ENCODE measurements around the gene BAIAP2. TPM values are rescaled to one million over a fixed set of nuclear protein-coding genes. Genes with fewer than 3 reads are reported as not detected.

BAIAP2 gene
- total RNA-seq, 1 experiment from 2014 or later = 67.0 TPM

- H3K4me3 Mint-ChIP-seq (ENCODE audit: unreplicated experiment) = no peak overlapping the region
- no peaks in the 10 kb centered on the region for H3K27me3 Mint-ChIP-seq (ENCODE audit: insufficient read depth, unreplicated experiment)
- H3K4me1 Mint-ChIP-seq (ENCODE audit: insufficient read depth, unreplicated experiment) = peaks cover 52% of the 10 kb centered on the region
- intact Hi-C loops (cut with micrococcal nuclease) = no loop called here
- ChIA-PET CTCF (interaction anchor here (0.5 to 1.8 kb wide), 2 partner anchors 51 to 255 kb away, joined by 3 to 10 read pairs; no protein-coding TSS in a partner anchor), POLR2A (interaction anchor here (3.4 to 4.7 kb wide), 3 partner anchors 10 to 49 kb away, joined by 19 to 34 read pairs (median 23); partner anchors contain the start of gene BAIAP2)
- H3K9me3 Mint-ChIP-seq (ENCODE audit: unreplicated experiment) = no peaks in the 10 kb centered on the region
- peak overlapping the region; percentile 37 for H3K27ac Mint-ChIP-seq (ENCODE audit: low read depth, unreplicated experiment)
- no peak for DNase-seq (ENCODE audit: unreplicated experiment)
- peaks cover 13% of the 10 kb centered on the region for H3K36me3 Mint-ChIP-seq (ENCODE audit: insufficient read depth, unreplicated experiment)
- TF ChIP-seq, protein P1, sequence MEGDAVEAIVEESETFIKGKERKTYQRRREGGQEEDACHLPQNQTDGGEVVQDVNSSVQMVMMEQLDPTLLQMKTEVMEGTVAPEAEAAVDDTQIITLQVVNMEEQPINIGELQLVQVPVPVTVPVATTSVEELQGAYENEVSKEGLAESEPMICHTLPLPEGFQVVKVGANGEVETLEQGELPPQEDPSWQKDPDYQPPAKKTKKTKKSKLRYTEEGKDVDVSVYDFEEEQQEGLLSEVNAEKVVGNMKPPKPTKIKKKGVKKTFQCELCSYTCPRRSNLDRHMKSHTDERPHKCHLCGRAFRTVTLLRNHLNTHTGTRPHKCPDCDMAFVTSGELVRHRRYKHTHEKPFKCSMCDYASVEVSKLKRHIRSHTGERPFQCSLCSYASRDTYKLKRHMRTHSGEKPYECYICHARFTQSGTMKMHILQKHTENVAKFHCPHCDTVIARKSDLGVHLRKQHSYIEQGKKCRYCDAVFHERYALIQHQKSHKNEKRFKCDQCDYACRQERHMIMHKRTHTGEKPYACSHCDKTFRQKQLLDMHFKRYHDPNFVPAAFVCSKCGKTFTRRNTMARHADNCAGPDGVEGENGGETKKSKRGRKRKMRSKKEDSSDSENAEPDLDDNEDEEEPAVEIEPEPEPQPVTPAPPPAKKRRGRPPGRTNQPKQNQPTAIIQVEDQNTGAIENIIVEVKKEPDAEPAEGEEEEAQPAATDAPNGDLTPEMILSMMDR (IDR thresholded peaks at IDR 0.05; ENCODE audit: unreplicated experiment) = no peak
- no TSS peak for BruUV-seq (replicated peaks)
Observed at GRCh38 chr17:81046132-81046769, 11.3 kb downstream of the BAIAP2 start.

DNA sequence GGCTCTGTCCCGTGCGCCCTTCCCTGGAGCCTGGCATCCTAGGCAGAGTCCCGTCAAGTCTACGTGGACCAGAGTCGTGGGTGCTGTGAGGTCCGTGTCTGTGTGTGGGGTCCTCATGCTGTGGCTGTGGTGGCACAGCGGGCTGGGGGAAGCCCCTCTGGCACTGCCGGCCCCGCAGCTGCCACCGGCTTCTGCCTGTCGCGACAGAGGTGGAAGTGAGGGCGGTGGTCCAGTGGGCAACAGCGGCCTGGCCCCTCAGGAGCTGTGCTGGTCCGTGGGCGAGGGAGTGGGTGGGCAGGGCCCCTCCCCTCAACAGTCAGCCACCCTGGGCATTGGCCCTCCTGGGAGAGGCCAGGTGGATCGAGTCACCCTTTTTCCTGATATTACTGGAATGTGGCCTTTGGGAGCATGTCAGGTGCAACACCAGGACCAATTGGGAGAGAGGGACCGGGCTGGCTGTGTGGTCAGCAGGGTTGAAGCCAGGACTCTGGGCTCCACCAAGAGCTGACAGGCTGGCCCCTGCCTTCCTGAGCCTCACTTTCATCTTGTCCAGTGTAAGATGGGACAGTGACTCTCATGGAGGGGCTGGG is 11.9 kb downstream of the BAIAP2 start:
- H3K4me1 Mint-ChIP-seq (ENCODE audit: insufficient read depth, unreplicated experiment) = peaks cover 53% of the 10 kb centered on the region
- no peak overlapping the region for H3K27ac Mint-ChIP-seq (ENCODE audit: low read depth, unreplicated experiment)
- intact Hi-C loops (cut with micrococcal nuclease) = no loop called here
- DNase-seq (ENCODE audit: unreplicated experiment) = no peak
- H3K9me3 Mint-ChIP-seq (ENCODE audit: unreplicated experiment) = no peaks in the 10 kb centered on the region
- POLR2A ChIA-PET = interaction anchor here (0.6 to 4.0 kb wide), 2 partner anchors 11 to 159 kb away, joined by 3 to 23 read pairs; partner anchors contain the start of gene BAIAP2
- TF ChIP-seq, protein P1 (IDR thresholded peaks at IDR 0.05; ENCODE audit: unreplicated experiment) = no peak
- no peak overlapping the region for H3K4me3 Mint-ChIP-seq (ENCODE audit: unreplicated experiment)
- CTCF ChIA-PET = interaction anchor here (0.6 kb wide), 1 partner anchor 319 kb away, joined by 3 read pairs; no protein-coding TSS in a partner anchor
- no TSS peak for BruUV-seq (replicated peaks)
- H3K36me3 Mint-ChIP-seq (ENCODE audit: insufficient read depth, unreplicated experiment) = peaks cover 13% of the 10 kb centered on the region
- no peaks in the 10 kb centered on the region for H3K27me3 Mint-ChIP-seq (ENCODE audit: insufficient read depth, unreplicated experiment)

GRCh38 chr17:81048827-81049371 is 13.9 kb downstream of the BAIAP2 start:
- no peak for DNase-seq (ENCODE audit: unreplicated experiment)

More at GRCh38 chr17:81048827-81049371, 13.9 kb downstream of the BAIAP2 start:
- Mint-ChIP-seq H3K36me3 (ENCODE audit: insufficient read depth, unreplicated experiment) (peaks cover 13% of the 10 kb centered on the region), H3K27me3 (ENCODE audit: insufficient read depth, unreplicated experiment) (no peaks in the 10 kb centered on the region), H3K27ac (ENCODE audit: low read depth, unreplicated experiment) (peak overlapping the region; percentile 98), H3K9me3 (ENCODE audit: unreplicated experiment) (no peaks in the 10 kb centered on the region), H3K4me1 (ENCODE audit: insufficient read depth, unreplicated experiment) (peaks cover 40% of the 10 kb centered on the region), H3K4me3 (ENCODE audit: unreplicated experiment) (no peak overlapping the region)
- intact Hi-C loops (cut with micrococcal nuclease) = no loop called here
- TF ChIP-seq, protein P1 (IDR thresholded peaks at IDR 0.05; ENCODE audit: unreplicated experiment) = no peak
- CTCF ChIA-PET = interaction anchor here (0.6 to 1.2 kb wide), 5 partner anchors 11 to 49 kb away, joined by 3 to 4 read pairs (median 3); no protein-coding TSS in a partner anchor
- POLR2A ChIA-PET = interaction anchor here (0.8 to 3.5 kb wide), 3 partner anchors 10 to 52 kb away, joined by 3 to 60 read pairs (median 17); partner anchors contain the start of gene BAIAP2
- BruUV-seq (replicated peaks) = no TSS peak

Measured in MCF 10A (cell line).